ENCODE results near the gene CSF2RB.

The CSF2RB gene

GRCh38 chr22:36892292-36892691 is 21.1 kb upstream of the CSF2RB start:
- no peak for DNase-seq

GRCh38 chr22:36893262-36893661 is 20.2 kb upstream of the CSF2RB start:
- DNase-seq, result no peak

- no peak for DNase-seq
Measured at GRCh38 chr22:36894266-36894665, 19.2 kb upstream of the CSF2RB start.

GRCh38 chr22:36897611-36898010 is 15.8 kb upstream of the CSF2RB start:
- DNase-seq, result no peak

GRCh38 chr22:36898690-36899089 is 14.7 kb upstream of the CSF2RB start:
- no peak for DNase-seq

GRCh38 chr22:36899498-36899897 is 13.9 kb upstream of the CSF2RB start:
- DNase-seq, result no peak

GRCh38 chr22:36900225-36900624 is 13.2 kb upstream of the CSF2RB start:
- no peak for DNase-seq

GRCh38 chr22:36900880-36901279 is 12.5 kb upstream of the CSF2RB start:
- no peak for DNase-seq

GRCh38 chr22:36901411-36902142 is 11.9 kb upstream of the CSF2RB start:
- no peak for DNase-seq

- DNase-seq, result no peak
Measured at GRCh38 chr22:36902143-36902926, 11.1 kb upstream of the CSF2RB start.

GRCh38 chr22:36904260-36904880 is 9.1 kb upstream of the CSF2RB start:
- DNase-seq, result no peak

GRCh38 chr22:36907253-36908195 is 5.9 kb upstream of the CSF2RB start:
- DNase-seq, result no peak

GRCh38 chr22:36910461-36910860 is 3.0 kb upstream of the CSF2RB start:
- DNase-seq, result no peak

- DNase-seq, result no peak
Measured at GRCh38 chr22:36911887-36912661, 1.4 kb upstream of the CSF2RB start.

- DNase-seq, result no peak
Measured at GRCh38 chr22:36912694-36913426, 568 bp upstream of the CSF2RB start.

GRCh38 chr22:36914390-36914752 is 943 bp downstream of the CSF2RB start:
- no peak for DNase-seq

GRCh38 chr22:36916034-36916433 is 2.6 kb downstream of the CSF2RB start:
- no peak for DNase-seq

- DNase-seq, result no peak
Measured at GRCh38 chr22:36918586-36919284, 5.3 kb downstream of the CSF2RB start.

GRCh38 chr22:36921309-36922104 is 8.1 kb downstream of the CSF2RB start:
- no peak for DNase-seq

- no peak for DNase-seq
Measured at GRCh38 chr22:36922105-36922608, 8.7 kb downstream of the CSF2RB start.

Measured in activated T-cell treated with anti-CD3 and anti-CD28 coated beads for 4 hours (primary cell).